K562 (cell line): ENCODE results near the gene KIF17. TPM values are rescaled to one million over a fixed set of nuclear protein-coding genes. Genes with fewer than 3 reads are reported as not detected.

Experiments used
- ATAC-seq: fragments of 200-7000 bp; cut with Tn5 transposase; 3 replicates; pipeline ENCODE4 v1.9.1; 2020; ENCODE audit warnings: moderate library complexity
- BruUV-seq: library from RNA; stranded (reverse); fragments of 400-500 nt; replicated peaks from 2 replicates; lab custom pipeline; 2021; lab: Mats Ljungman, UMichigan
- CTCF ChIA-PET: fragments of 300-600 bp; formaldehyde crosslinking; extraction: SDS; loops from one replicate; lab custom pipeline; 2021; ENCODE audit warnings: low intra/inter-chr PET ratio; lab: Yijun Ruan, JAX
- POLR2A ChIA-PET: fragments of 300-600, 350-650 bp; sonication (Branson Sonifier 250); formaldehyde crosslinking; extraction: SDS; loops from one replicate; lab custom pipeline; 2021; ENCODE audit warnings: antibody characterized with exemption, inconsistent platforms; lab: Yijun Ruan, JAX
- DNase-seq, 4 experiments: peaks; one replicate each; pipeline versions ENCODE4 v3.0.0 to v3.0.0-alpha.2; 2011 to 2018; ENCODE audit warnings: low spot score in 3 of 4, mixed read lengths in 3 of 4; ENCODE audit errors: extremely low read depth in 1 of 4
- FAIRE-seq: peaks from 2 replicates; lab custom pipeline; 2011; peaks lifted over from hg19 to GRCh38; lab: Jason Lieb, UNC
- H2AFZ ChIP-seq: 2 replicates; pipeline ENCODE4 v1.6.0; 2011; ENCODE audit warnings: low read depth, low read length, control low read depth, inconsistent platforms
- H3K27ac ChIP-seq: fragments of 200-600 bp; 3 replicates; pipeline ENCODE4 v1.8.0; 2011; ENCODE audit warnings: low read depth, mild to moderate bottlenecking, control low read depth, inconsistent platforms, low read length, moderate library complexity, mixed read lengths; ENCODE audit errors: extremely low read depth
- H3K27me3 ChIP-seq, 2 experiments: fragments of 300-600 bp in 1 of 2; 2 replicates in 1 of 2; 3 replicates in 1 of 2; pipeline versions ENCODE4 v1.6.0 to v1.8.0; 2011; ENCODE audit warnings: inconsistent platforms in 2 of 2, low read length in 2 of 2, mild to moderate bottlenecking in 1 of 2, mixed read lengths in 1 of 2, moderate library complexity in 1 of 2; ENCODE audit not compliant: control insufficient read depth in 2 of 2, insufficient read depth in 2 of 2
- H3K36me3 ChIP-seq: fragments of 300-600 bp; 3 replicates; pipeline ENCODE4 v1.8.0; 2011; ENCODE audit warnings: mild to moderate bottlenecking, low read length, inconsistent platforms; ENCODE audit not compliant: control insufficient read depth, insufficient read depth
- H3K4me1 ChIP-seq, 2 experiments: fragments of 200-600 bp in 1 of 2; replicated peaks in 1 of 2; 2 replicates in 1 of 2; 3 replicates in 1 of 2; pipeline versions ENCODE4 v1.5.1 to v1.8.0; 2011; ENCODE audit warnings: inconsistent platforms in 2 of 2, low read length in 2 of 2, mild to moderate bottlenecking in 1 of 2, mixed read lengths in 1 of 2, moderate library complexity in 1 of 2; ENCODE audit not compliant: control insufficient read depth in 2 of 2, insufficient read depth in 2 of 2
- H3K4me2 ChIP-seq: 2 replicates; pipeline ENCODE4 v1.6.1; 2011; ENCODE audit warnings: low read length, control low read depth, inconsistent platforms, mixed read lengths; ENCODE audit not compliant: insufficient read depth
- H3K4me3 ChIP-seq: fragments of 200-600 bp; sonication (generic), shearing (Covaris generic); 2 replicates; pipeline ENCODE4 v1.5.1; 2016; ENCODE audit warnings: control low read depth, inconsistent platforms
- H3K79me2 ChIP-seq: fragments of 200-600 bp; 3 replicates; pipeline ENCODE4 v1.8.0; 2011; ENCODE audit warnings: low read length, inconsistent platforms; ENCODE audit not compliant: control insufficient read depth, insufficient read depth
- H3K9ac ChIP-seq, 2 experiments: 2 replicates each; pipeline versions ENCODE4 v1.6.0 to v1.6.1; 2011; ENCODE audit warnings: low read depth in 2 of 2, low read length in 2 of 2, control low read depth in 1 of 2, inconsistent platforms in 1 of 2, mild to moderate bottlenecking in 1 of 2, mixed read lengths in 1 of 2; ENCODE audit not compliant: insufficient read depth in 1 of 2
- H3K9me1 ChIP-seq: one replicate; pipeline ENCODE4 v1.6.0; 2011; ENCODE audit warnings: inconsistent platforms, mild to moderate bottlenecking, low read length, moderate library complexity; ENCODE audit not compliant: control insufficient read depth, insufficient read depth
- H3K9me3 ChIP-seq: replicated peaks from 2 replicates; pipeline ENCODE4 v1.5.1; 2011; ENCODE audit warnings: low read depth, low read length, inconsistent platforms; ENCODE audit not compliant: control insufficient read depth, insufficient read depth
- H4K20me1 ChIP-seq: replicated peaks from 2 replicates; pipeline ENCODE4 v1.6.1; 2011; ENCODE audit warnings: low read length, inconsistent platforms, mixed read lengths; ENCODE audit not compliant: control insufficient read depth, insufficient read depth
- CC2D1A ChIP-seq: fragments of 450-650 bp; IDR thresholded peaks from 2 replicates; pipeline ENCODE4 v1.6.1; 2017; ENCODE audit warnings: mild to moderate bottlenecking
- HSF4 ChIP-seq: fragments of 250-450 bp; sonication (Bioruptor Pico); IDR thresholded peaks from 2 replicates; pipeline ENCODE4 v2.1.2; 2022; ENCODE audit warnings: mild to moderate bottlenecking, moderate library complexity, borderline replicate concordance
- KDM5B ChIP-seq: fragments of 200-600 bp; sonication (generic); IDR thresholded peaks from 2 replicates; pipeline ENCODE4 v1.6.1; 2012; ENCODE audit warnings: low read depth, mild to moderate bottlenecking, moderate library complexity, low read length, control low read depth, inconsistent platforms; ENCODE audit not compliant: insufficient replicate concordance
- NELFE ChIP-seq: IDR thresholded peaks from 2 replicates; pipeline ENCODE4 v1.6.1; 2011; ENCODE audit warnings: mild to moderate bottlenecking; ENCODE audit not compliant: insufficient read depth, insufficient read length
- NFYB ChIP-seq: IDR thresholded peaks from 2 replicates; pipeline ENCODE4 v1.6.1; 2011; ENCODE audit warnings: mild to moderate bottlenecking, moderate library complexity; ENCODE audit not compliant: insufficient read length; ENCODE audit errors: extremely low read depth
- NR3C1 ChIP-seq: sonication (generic); formaldehyde crosslinking; IDR thresholded peaks from 2 replicates; pipeline ENCODE4 v1.8.1; 2022; ENCODE audit warnings: missing genetic modification reagents
- POLR2A ChIP-seq: fragments of 450-650 bp; conservative IDR thresholded peaks from 2 replicates; pipeline ENCODE4 v1.6.1; 2016
- POU5F1 ChIP-seq: fragments of 150-350 bp; IDR thresholded peaks from 2 replicates; pipeline ENCODE4 v1.6.1; 2014; ENCODE audit warnings: borderline replicate concordance, low read length, low read depth, mild to moderate bottlenecking; ENCODE audit not compliant: partially characterized antibody
- SAFB2 ChIP-seq: fragments of 200-400 bp; formaldehyde crosslinking; IDR thresholded peaks from 2 replicates; pipeline ENCODE4 v1.6.1; 2018; ENCODE audit warnings: borderline replicate concordance, low read length, low read depth, moderate library complexity; ENCODE audit not compliant: severe bottlenecking
- XRCC5 ChIP-seq: fragments of 200-400 bp; formaldehyde crosslinking; IDR thresholded peaks from 2 replicates; pipeline ENCODE4 v1.6.1; 2017; ENCODE audit warnings: low read depth, mild to moderate bottlenecking, low read length
- ZNF124 ChIP-seq: sonication (generic); formaldehyde crosslinking; IDR thresholded peaks from 2 replicates; pipeline ENCODE4 v1.8.1; 2022; ENCODE audit warnings: missing genetic modification reagents
- WGBS: fragments of 100-300 bp; shearing (Covaris generic); methylation state at CpG from one replicate; pipeline ENCODE4 v1.1.6; 2016; ENCODE audit warnings: low coverage, mixed read lengths; ENCODE audit not compliant: insufficient coverage; ENCODE audit errors: missing lambda C conversion rate; 5-methylcytosine and 5-hydroxymethylcytosine counted together
- in situ Hi-C: fragments of 300-500 bp; cut with MboI; formaldehyde crosslinking; loops from 4 replicates; pipeline ENCODE4 v1.15.0; 2018; ENCODE audit warnings: inconsistent platforms, mixed read lengths
- intact Hi-C: fragments of 100-400 bp; cut with micrococcal nuclease; formaldehyde crosslinking; loops from 2 replicates; pipeline ENCODE4 v1.14.2; 2022
- polyA plus RNA-seq, 8 experiments: library from polyadenylated mRNA; depleted of rRNA in 4 of 8; stranded (reverse) in 5 of 8; unstranded in 3 of 8; fragments of >200 nt; fragmentation: Nextera tagmentation in 2 of 8; fragmentation: Illumina TruSeq in 1 of 8; extraction: Ambion mirVana in 2 of 8; extraction: Trizol in 1 of 8; gene quantifications; 2 replicates each; pipeline versions ENCODE4 v1.2.1 to v1.2.3, GENCODE V29; 2011 to 2014; ENCODE audit warnings: inconsistent platforms in 1 of 8, missing spikeins in 1 of 8
- total RNA-seq, 7 experiments: library from RNA; depleted of rRNA in 6 of 7; stranded (reverse); fragments of >200 nt in 6 of 7; fragmentation: Illumina TruSeq in 2 of 7; extraction: Trizol in 2 of 7; gene quantifications; 2 replicates each; pipeline versions ENCODE4 v1.2.1 to v1.2.3, GENCODE V29; 2011 to 2021; ENCODE audit warnings: low replicate concordance in 1 of 7
- TF ChIP-seq, protein P1 (sequence below): fragments of 450-650 bp; IDR thresholded peaks from 2 replicates; pipeline ENCODE4 v1.6.1; 2014; ENCODE audit warnings: low read depth, mild to moderate bottlenecking, moderate library complexity, borderline replicate concordance
- TF ChIP-seq, protein P2 (sequence below): sonication (generic); formaldehyde crosslinking; IDR thresholded peaks from 2 replicates; pipeline ENCODE4 v1.8.0; 2023; ENCODE audit warnings: mild to moderate bottlenecking, missing genetic modification reagents
- TF ChIP-seq, protein P3 (sequence below): sonication (generic); formaldehyde crosslinking; IDR thresholded peaks from 2 replicates; pipeline ENCODE4 v1.4.0; 2020; ENCODE audit warnings: mild to moderate bottlenecking, missing genetic modification reagents
- TF ChIP-seq, protein P4 (sequence below): fragments of 250-450 bp; sonication (Bioruptor Pico); IDR thresholded peaks from 2 replicates; pipeline ENCODE4 v1.8.0; 2022; ENCODE audit warnings: moderate library complexity, mild to moderate bottlenecking, inconsistent platforms

KIF17 gene
- total and polyA plus RNA-seq, 9 of the 15 experiments (the other 6 are each of a cell fraction or from before 2014, with no cell fraction given) = 0.04 to 0.47 (median 0.18) TPM; not detected in 5

DNA sequence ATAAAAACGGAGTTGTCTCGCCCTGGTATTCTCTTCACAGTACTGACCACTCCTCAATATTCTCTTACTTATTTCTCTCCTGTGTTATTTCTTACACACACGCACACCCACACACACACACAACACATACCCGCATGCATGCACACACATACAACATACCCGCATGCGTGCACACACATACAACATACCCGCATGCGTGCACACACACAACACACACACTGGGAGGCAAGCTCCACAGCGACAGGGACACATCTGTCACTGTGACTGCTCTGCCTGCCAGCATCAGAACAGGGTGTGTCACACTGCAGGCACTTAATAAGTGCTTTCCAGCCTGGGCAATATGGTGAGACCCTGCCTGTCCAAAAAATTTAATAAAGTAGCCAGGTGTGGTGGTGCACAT is 35.8 kb downstream of the KIF17 start:
- H3K4me2 ChIP-seq = no peak overlapping the region
- DNase-seq (no peak), ATAC-seq (no peak)
- in situ Hi-C loops = no loop called here
- 2% methylated on average over 9 of the region's 9 CpGs for WGBS
- no peaks in the 10 kb centered on the region for H3K79me2 ChIP-seq
- H2AFZ ChIP-seq = no peak overlapping the region
- no peaks in the 10 kb centered on the region; the same call in 1 of the 2 replicates for H3K9me3 ChIP-seq
- H3K9ac ChIP-seq = no peak overlapping the region
- H3K27ac ChIP-seq = no peak overlapping the region
- peaks cover 0 to 22% of the 10 kb centered on the region in 2 experiments; a peak in 2 of 5 replicates for H3K4me1 ChIP-seq
- H3K4me3 ChIP-seq = no peak overlapping the region
- TF ChIP-seq KDM5B (no peak), SAFB2 (no peak), POU5F1 (no peak), NR3C1 (CRISPR knock-in tag) (no peak), ZNF124 (CRISPR knock-in tag) (no peak), CC2D1A (no peak), POLR2A (no peak), NELFE (no peak), XRCC5 (no peak), NFYB (no peak), HSF4 (CRISPR knock-in tag) (no peak)
- TF ChIP-seq, protein P1, sequence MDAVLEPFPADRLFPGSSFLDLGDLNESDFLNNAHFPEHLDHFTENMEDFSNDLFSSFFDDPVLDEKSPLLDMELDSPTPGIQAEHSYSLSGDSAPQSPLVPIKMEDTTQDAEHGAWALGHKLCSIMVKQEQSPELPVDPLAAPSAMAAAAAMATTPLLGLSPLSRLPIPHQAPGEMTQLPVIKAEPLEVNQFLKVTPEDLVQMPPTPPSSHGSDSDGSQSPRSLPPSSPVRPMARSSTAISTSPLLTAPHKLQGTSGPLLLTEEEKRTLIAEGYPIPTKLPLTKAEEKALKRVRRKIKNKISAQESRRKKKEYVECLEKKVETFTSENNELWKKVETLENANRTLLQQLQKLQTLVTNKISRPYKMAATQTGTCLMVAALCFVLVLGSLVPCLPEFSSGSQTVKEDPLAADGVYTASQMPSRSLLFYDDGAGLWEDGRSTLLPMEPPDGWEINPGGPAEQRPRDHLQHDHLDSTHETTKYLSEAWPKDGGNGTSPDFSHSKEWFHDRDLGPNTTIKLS = no peak
- TF ChIP-seq, protein P2, sequence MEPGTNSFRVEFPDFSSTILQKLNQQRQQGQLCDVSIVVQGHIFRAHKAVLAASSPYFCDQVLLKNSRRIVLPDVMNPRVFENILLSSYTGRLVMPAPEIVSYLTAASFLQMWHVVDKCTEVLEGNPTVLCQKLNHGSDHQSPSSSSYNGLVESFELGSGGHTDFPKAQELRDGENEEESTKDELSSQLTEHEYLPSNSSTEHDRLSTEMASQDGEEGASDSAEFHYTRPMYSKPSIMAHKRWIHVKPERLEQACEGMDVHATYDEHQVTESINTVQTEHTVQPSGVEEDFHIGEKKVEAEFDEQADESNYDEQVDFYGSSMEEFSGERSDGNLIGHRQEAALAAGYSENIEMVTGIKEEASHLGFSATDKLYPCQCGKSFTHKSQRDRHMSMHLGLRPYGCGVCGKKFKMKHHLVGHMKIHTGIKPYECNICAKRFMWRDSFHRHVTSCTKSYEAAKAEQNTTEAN (CRISPR knock-in tag) = no peak
- TF ChIP-seq, protein P3, sequence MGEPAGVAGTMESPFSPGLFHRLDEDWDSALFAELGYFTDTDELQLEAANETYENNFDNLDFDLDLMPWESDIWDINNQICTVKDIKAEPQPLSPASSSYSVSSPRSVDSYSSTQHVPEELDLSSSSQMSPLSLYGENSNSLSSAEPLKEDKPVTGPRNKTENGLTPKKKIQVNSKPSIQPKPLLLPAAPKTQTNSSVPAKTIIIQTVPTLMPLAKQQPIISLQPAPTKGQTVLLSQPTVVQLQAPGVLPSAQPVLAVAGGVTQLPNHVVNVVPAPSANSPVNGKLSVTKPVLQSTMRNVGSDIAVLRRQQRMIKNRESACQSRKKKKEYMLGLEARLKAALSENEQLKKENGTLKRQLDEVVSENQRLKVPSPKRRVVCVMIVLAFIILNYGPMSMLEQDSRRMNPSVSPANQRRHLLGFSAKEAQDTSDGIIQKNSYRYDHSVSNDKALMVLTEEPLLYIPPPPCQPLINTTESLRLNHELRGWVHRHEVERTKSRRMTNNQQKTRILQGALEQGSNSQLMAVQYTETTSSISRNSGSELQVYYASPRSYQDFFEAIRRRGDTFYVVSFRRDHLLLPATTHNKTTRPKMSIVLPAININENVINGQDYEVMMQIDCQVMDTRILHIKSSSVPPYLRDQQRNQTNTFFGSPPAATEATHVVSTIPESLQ (CRISPR knock-in tag) = no peak
- TF ChIP-seq, protein P4, sequence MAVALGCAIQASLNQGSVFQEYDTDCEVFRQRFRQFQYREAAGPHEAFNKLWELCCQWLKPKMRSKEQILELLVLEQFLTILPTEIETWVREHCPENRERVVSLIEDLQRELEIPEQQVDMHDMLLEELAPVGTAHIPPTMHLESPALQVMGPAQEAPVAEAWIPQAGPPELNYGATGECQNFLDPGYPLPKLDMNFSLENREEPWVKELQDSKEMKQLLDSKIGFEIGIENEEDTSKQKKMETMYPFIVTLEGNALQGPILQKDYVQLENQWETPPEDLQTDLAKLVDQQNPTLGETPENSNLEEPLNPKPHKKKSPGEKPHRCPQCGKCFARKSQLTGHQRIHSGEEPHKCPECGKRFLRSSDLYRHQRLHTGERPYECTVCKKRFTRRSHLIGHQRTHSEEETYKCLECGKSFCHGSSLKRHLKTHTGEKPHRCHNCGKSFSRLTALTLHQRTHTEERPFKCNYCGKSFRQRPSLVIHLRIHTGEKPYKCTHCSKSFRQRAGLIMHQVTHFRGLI = no peak
- TF ChIP-seq, all 486 proteins: peak for 0
- H3K27me3 ChIP-seq = peaks cover 58 to 70% of the 10 kb centered on the region in 2 experiments
- ChIA-PET POLR2A (interaction anchor here (0.6 to 1.2 kb wide), 2 partner anchors 17 to 37 kb away, joined by 3 read pairs; no protein-coding TSS in a partner anchor), CTCF (no interaction called here)
- no TSS peak for BruUV-seq
- no peaks in the 10 kb centered on the region for H3K9me1 ChIP-seq
- 0 out of 2 replicates have a peak, but pooled peaks cover 3% of the 10 kb centered on the region for H4K20me1 ChIP-seq
- intact Hi-C loops = no loop called here
- peak; percentile 23 for FAIRE-seq
- no peaks in the 10 kb centered on the region for H3K36me3 ChIP-seq
